ENCODE measurements around the gene DEGS2.
A peak's percentile ranks its signal among the peaks of the same experiment; 100 is the strongest.

DEGS2 gene

DNA sequence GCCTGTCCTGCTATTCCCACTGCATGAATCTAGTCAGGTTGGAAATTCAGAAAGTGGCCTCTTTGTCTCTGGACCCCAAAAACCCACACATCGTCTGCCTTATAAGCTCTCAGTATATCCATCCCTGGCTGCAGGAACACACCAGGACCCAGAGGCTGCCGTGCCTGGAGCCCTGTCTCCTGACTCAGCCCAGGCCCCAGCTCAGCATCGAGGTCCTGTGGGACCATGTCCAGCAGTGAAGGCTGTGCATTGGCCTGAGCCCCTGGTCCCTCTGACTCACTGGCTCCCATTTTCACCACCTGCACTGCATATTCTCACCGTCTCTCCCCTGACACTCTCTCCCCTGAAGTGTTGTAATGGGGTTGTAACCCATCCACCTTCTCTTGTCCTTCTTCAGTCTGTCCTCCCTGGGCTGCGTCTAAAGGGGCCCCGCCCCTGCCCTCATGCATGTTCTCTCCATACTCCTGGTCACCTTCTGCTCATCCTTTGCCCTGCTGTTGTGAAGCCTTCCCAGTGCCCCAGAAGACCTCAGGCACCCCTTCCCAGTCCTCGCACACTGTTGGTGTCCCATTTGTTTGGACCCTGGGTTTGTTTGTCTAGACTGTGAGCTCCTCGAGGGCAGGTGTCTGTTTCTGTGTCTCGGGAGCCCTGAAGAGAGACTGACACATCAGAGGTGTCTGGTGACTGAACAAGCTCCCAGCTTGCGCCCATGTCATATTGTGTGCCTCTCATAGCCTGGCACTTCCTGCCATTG is 50.4 kb downstream of the DEGS2 start:
- no peak for DNase-seq

- DNase-seq: peak; percentile 64
These were observed 51.2 kb downstream of the DEGS2 start for GRCh38 chr14:100108042-100108825.

DNA sequence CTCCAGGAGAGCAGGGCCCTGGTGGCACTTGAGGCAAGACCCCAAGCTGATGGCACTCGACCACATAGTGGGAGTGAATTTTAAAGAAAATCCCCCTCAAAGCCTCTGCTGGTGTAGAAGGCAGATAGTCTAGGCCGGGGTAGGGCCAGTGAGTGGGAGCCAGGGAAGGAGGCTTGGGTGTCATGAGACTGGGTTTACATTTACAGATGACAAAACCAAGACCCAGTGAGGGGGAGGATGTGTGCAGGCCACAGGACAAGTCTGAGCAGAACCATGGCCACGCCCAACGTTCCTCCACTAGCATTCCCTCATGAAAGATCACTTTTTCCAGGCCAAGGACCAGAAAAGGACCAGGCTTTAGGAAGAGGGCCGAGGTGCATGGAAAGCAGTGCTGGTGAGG is 52.2 kb downstream of the DEGS2 start:
- no peak for DNase-seq

DNA sequence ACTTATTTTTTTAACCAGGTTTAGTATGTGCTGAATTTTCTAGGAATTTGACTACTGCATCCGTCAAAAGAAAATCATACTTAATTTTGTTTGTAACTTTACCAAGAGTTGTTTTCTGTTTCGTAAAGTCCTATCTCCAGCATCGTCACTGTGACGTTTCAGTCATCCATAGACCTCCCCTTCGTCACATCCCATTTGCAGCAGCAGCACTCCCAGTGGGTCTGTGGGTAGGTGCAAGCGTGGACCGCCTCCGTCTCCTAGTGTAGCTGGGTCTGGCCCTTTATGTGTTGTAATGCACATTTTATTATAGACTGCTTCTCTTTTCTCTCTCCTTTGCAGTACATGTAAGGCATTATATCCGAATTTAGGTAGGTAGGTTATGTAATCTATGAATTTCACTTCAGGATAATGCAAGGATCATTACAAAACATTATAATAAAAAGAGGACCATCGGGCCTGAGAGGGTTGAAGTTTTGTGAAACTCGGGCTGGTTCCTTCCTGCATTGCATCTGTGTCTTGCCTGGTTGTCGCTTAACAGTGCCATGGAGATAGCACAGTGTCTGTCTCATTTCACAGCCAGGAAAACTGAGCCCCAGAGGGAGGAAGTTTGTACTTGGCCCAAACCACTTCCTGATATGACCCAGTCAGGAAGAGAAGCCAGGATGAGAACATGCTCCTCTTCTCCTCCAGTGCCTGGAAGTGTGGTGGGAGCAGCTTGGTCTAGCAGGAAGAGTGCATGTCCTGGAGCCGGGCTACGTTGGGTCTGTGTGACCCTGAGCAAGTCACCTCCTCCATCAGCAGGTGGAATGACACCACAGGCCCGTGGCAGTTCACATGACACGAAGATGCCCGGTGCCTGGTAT is 53.0 kb downstream of the DEGS2 start:
- DNase-seq: no peak

DNA sequence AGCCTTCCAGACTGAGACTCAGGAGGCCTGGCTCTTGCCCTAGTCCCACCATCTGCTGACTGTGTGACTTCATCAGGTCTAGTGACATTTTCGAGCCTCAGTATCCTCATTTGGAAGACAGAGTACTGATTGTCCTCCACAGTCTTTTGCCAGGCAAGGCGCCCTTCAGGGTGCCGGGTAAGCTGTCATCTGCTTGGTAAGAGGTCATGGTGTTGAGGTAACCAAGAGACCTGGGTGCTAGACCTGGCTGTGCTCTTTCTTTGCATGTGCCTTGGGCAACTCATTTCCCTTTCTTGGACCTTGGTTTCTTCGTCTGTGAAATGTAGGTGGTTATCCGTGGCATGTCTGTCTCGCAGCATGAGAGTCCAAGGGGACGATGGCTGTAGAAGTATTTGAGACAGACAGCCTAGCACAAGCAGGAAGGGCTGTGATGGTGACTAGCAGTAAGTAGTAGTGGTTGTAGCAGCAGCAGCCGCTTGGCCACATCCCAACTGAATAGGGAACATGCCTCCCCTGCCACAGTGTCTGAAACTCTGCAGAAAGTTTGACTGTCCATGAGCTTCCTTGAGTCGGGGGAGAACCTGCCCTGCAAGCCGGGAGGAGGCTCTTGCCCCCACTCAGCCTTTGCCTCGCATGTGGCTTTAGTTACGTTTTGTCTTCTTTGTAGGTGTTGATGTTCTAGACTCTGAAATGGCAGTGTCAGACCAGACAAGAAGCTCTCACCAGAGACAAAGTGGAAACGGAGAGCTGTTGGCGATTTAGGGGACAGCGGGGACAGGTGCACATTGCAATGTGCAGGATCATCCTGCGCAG is 53.9 kb downstream of the DEGS2 start:
- DNase-seq: no peak

DNA sequence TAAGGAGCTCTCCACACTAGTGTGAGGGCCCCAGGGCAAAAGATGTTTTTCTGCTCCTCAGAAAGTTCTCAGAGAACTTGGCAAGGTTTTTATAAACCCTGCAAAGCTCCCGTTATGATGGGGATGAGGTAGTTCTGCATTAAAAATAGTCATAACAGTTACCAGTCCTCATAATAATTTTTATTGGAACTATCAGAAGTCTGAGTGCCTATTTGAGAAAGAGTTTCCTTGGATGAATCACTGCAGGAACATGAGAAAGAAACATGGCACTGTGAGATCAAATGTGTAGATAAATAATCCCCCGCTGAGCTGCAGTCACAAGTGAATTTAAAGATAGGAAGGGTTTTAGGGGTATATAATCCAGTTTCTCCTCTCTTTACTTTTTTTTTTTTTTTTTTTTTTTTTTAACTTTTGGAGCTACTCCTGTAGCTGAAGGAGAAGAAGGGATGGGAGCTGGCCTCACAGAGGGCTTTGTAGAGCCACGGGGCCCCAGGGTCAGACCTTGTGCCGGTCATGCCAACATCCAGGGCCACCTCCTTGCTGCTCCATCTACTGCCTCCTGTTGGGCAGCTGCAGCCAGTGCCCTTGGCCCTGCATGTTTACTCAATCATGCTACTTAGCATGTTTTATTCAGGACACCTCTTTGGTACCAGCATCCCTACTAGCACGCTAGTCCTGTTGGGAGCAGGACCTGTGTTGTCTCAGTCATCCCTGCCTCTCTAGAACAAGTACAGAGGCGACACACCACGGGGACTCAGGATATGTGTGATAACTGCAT is 54.7 kb downstream of the DEGS2 start:
- DNase-seq: peak; percentile 71

- DNase-seq: no peak
These were observed 55.5 kb downstream of the DEGS2 start for GRCh38 chr14:100104006-100104352.

- DNase-seq: no peak
These were observed 56.0 kb downstream of the DEGS2 start for GRCh38 chr14:100103250-100104005.

DNA sequence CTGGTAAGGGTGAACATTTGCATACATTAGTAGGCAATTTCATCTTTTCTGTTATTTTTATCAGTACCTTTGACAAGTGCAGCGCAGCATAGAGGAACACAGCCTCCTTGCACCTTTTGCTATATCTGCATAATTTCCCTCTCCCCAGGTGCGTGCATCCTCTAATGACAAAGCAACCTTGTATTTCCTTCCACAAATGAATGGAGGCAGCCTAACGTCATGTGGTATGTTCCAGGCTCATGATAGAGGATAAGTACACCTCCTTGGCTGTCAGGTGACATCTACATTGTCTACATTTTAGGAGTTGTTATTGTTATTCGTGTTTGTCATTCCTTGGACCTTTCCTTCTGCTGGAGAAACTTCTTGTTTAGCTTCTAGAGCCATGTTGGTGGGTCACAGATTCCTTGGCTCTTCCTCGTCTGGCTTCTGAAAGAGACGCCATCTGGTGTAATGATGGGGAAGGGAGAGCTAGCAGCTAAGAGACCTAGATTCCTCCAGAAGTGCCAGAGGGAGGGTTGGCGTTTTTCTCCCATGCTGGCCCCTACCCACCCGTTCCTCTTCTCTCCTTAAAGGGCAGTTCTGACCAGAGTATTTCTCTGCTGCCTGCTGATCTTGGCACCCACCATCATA is 57.2 kb downstream of the DEGS2 start:
- no peak for DNase-seq

- DNase-seq: no peak
These were observed 59.3 kb downstream of the DEGS2 start for GRCh38 chr14:100100032-100100703.

- DNase-seq: no peak
These were observed 61.3 kb downstream of the DEGS2 start for GRCh38 chr14:100098171-100098570.

DNA sequence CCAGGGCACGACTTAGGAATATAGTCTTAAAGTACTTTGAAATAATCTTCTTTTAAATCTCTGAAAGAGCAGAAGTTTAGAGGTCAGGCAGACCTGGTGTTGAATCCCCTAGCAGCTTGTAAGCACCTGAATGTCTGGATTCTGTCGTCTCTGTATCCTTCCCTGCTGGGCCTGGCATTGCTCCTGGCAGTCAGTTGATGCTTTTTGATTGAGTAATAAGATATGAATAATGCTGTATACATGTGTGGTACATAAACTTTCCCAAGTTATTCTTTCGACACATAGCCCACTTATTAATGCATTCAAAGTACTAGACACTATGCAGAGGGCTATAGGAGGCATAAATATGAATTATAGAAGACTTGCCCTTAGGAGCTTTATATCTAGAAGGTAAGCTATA is 62.8 kb downstream of the DEGS2 start:
- DNase-seq: peak; percentile 74

Measured in fibroblast of skin of right quadriceps (primary cell).